HL-60 (cell line): ENCODE data around the gene AOPEP.

Source experiments
- REST ChIP-seq: IDR thresholded peaks from 2 replicates; pipeline ENCODE4 v1.6.1; 2012; ENCODE audit warnings: low read depth; ENCODE audit not compliant: insufficient replicate concordance
- TF ChIP-seq, protein P1 (sequence below): IDR thresholded peaks from one replicate; pipeline ENCODE4 v1.5.1; 2011; ENCODE audit warnings: low read length, control low read depth, inconsistent platforms; ENCODE audit not compliant: insufficient read depth

GRCh38 chr9:94720846-94721549 lies 5.5 kb upstream of the AOPEP start:
- TF ChIP-seq REST, result no peak
- TF ChIP-seq, protein P1, sequence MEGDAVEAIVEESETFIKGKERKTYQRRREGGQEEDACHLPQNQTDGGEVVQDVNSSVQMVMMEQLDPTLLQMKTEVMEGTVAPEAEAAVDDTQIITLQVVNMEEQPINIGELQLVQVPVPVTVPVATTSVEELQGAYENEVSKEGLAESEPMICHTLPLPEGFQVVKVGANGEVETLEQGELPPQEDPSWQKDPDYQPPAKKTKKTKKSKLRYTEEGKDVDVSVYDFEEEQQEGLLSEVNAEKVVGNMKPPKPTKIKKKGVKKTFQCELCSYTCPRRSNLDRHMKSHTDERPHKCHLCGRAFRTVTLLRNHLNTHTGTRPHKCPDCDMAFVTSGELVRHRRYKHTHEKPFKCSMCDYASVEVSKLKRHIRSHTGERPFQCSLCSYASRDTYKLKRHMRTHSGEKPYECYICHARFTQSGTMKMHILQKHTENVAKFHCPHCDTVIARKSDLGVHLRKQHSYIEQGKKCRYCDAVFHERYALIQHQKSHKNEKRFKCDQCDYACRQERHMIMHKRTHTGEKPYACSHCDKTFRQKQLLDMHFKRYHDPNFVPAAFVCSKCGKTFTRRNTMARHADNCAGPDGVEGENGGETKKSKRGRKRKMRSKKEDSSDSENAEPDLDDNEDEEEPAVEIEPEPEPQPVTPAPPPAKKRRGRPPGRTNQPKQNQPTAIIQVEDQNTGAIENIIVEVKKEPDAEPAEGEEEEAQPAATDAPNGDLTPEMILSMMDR, result no peak
